Subcutaneous adipose tissue (tissue), 4 donors: Measurements from ENCODE around the gene ZNF804A. TPM values are rescaled to one million over a fixed set of nuclear protein-coding genes. Genes with fewer than 3 reads are reported as not detected.

ENCODE experiments used
- total RNA-seq, 4 donors: library from RNA; depleted of rRNA; stranded (reverse); fragments of >200 nt; gene quantifications; one replicate each; pipeline ENCODE4 v1.1.0, GENCODE V29; 2016
- TF ChIP-seq, protein P1 (sequence below): fragments of 450-650 bp; IDR thresholded peaks from one replicate; pipeline ENCODE4 v1.5.1; 2016; ENCODE audit warnings: low read depth, mild to moderate bottlenecking, control low read depth, antibody characterized with exemption, moderate library complexity

The ZNF804A gene
- total RNA-seq, 4 donors from 2014 or later, result 0.16 to 1.2 (median 0.30) TPM

DNA sequence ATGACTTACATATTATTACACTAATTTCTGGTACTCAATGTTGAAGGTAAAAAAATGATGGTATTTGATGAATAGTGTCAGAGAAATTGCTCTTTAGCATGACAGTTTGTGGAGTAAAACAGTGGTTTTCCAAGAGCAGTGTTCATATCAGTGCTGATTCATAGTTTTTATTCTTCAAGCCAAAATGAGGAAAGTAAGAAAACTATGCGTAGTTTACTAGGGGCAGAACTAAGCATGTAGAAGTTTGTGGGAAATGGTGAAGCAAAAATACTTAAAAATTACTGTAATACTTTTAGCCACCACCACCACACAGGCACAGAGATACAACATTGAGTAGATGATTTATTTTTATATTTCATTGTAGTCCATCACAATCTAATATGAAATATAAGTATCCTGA, 137.3 kb downstream of the ZNF804A start:
- TF ChIP-seq, protein P1, sequence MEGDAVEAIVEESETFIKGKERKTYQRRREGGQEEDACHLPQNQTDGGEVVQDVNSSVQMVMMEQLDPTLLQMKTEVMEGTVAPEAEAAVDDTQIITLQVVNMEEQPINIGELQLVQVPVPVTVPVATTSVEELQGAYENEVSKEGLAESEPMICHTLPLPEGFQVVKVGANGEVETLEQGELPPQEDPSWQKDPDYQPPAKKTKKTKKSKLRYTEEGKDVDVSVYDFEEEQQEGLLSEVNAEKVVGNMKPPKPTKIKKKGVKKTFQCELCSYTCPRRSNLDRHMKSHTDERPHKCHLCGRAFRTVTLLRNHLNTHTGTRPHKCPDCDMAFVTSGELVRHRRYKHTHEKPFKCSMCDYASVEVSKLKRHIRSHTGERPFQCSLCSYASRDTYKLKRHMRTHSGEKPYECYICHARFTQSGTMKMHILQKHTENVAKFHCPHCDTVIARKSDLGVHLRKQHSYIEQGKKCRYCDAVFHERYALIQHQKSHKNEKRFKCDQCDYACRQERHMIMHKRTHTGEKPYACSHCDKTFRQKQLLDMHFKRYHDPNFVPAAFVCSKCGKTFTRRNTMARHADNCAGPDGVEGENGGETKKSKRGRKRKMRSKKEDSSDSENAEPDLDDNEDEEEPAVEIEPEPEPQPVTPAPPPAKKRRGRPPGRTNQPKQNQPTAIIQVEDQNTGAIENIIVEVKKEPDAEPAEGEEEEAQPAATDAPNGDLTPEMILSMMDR, result no peak

DNA sequence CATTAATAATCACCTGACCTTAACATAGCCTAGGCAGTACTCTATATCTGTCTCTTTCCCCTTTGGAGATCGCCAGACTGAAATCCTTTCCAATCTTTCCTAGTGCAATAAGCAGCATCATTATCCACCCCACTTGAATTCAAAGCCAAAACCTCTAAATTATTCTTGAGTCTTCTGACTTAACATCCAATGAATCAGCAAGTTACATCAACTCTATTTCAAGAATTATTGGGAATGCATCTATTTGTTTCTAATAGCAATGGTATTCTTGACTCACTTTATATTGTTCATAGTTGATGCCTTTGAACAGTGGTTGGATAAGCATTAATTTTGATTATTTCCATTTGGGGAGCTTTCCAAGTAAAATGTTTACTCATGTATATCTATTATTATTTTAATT, 144.8 kb downstream of the ZNF804A start:
- TF ChIP-seq, protein P1, result no peak

DNA sequence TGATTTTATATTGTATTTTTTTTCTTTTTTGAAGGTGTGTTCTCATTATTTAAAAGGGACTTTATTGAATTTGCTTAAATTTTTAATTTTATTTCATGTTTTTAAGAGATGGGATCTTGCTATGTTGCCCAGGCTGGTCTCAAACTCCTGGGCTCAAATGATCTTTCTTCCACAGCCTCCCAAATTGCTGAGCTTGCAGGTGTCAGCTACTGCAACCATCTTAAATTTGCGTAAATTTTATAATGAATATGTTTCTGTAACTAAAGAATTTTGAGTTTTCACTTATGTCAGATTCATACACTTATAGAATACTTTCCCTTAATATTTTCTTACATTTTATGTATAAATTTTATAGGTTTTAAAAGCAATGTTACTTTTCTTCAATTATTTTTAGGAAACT, 157.8 kb downstream of the ZNF804A start:
- TF ChIP-seq, protein P1, result no peak

DNA sequence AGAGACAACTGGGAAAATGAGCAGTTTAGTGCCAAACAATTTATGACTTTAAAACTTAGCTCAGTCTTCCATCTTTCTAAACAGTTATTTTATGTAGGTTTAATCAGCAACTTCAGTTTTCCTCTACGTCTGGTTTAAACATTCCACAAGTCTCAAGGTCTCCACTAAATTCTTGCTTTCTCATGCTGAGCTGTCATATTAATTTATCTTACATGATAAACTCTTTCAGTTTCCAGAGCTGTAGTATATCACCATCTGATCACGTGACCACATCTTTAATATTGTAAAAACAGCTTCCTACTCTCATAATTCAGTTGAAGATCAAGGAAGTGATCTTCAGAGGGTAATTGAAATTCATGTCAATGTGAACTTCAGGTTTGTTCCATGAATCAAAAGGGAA, 158.6 kb downstream of the ZNF804A start:
- TF ChIP-seq, protein P1, result no peak

DNA sequence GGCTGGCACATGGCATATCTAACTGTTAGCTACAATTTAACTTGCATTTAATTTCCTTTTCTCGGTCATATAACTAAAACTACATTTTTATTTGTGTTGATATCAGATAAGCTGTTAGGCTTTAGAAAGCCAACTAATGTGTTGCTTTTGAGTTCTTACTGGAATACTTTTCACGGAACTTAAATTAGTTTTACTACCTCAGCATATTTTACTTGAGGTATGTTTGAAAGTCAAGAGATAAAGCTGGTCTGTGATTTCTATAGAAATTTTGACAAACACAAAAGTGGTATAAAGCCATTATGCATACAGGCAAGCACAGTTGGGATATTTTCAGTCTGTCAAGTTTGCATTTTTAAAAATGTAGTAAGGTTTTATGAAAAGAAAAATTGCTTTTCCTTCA, 162.6 kb downstream of the ZNF804A start:
- TF ChIP-seq, protein P1, result no peak

DNA sequence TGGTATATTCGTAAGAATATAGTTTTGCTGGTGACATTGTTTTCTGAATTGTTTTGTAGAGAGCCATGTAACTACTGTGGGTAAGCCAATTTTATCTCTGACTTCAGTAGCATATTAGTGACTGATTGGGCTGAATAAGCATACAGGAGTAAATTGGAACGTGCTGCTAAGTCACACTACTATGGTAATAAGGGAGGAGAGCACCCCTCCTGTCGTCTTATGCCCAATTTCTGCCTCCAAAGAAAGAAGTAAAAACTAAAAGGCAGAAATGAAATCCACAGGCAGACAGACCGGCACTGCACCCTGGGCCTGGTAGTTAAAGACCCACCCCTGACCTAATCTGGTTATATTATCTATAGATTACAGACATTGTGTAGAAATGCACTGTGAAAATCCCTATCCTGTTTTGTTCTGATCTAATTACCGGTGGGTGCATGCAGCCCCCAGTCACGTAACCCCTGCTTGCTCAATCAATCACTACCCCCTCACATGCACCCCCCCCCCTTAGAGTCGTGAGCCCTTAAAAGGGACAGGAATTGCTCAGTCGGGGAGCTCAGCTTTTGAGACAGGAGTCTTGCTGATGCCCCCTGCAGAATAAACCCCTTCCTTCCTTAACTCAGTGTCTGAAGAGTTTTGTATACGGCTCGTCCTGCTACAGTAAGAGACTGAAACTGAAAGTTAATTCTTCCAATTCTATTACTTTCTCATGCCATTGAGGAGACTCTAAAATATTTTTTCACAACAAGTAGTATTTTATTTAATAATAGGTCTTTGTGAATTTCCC, 167.0 kb downstream of the ZNF804A start:
- TF ChIP-seq, protein P1, result no peak

DNA sequence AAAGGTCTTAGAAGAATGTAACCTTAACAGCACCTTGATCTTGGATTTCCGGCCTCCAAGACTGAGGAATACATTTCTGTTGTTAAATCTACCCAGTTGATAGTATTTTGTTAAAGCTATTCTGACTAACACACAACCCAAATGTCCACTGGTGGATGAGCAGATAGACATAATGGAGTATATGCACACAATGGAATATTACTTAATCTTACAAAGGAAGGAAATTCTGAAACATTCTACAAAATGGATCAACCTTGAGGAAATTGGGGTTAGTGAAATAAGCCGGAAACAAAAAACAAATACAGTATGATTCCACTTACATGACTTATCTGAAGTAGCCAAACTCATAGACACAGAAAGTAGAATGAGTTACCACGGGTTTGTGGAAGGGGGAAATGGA, 168.7 kb downstream of the ZNF804A start:
- TF ChIP-seq, protein P1, result no peak
